NCI-H128 (cell line): ENCODE measurements around the gene LRSAM1.

Source experiments
- DNase-seq: peaks from one replicate; lab custom pipeline; 2025; ENCODE audit not compliant: unreplicated experiment; lab: John Stamatoyannopoulos, UW

The LRSAM1 gene

GRCh38 chr9:127424676-127424999 lies 26.7 kb upstream of the LRSAM1 start:
- DNase-seq: no peak

- no peak for DNase-seq
These were observed 24.6 kb upstream of the LRSAM1 start for GRCh38 chr9:127426756-127427155.

GRCh38 chr9:127428348-127428747 lies 23.0 kb upstream of the LRSAM1 start:
- no peak for DNase-seq

GRCh38 chr9:127430415-127430814 lies 20.9 kb upstream of the LRSAM1 start:
- no peak for DNase-seq

- DNase-seq: no peak
These were observed 13.6 kb upstream of the LRSAM1 start for GRCh38 chr9:127437497-127438264.

GRCh38 chr9:127438394-127438793 lies 12.9 kb upstream of the LRSAM1 start:
- no peak for DNase-seq

GRCh38 chr9:127444283-127444920 lies 6.9 kb upstream of the LRSAM1 start:
- no peak for DNase-seq

- no peak for DNase-seq
These were observed 6.1 kb upstream of the LRSAM1 start for GRCh38 chr9:127444921-127445850.

GRCh38 chr9:127445851-127446712 lies 5.2 kb upstream of the LRSAM1 start:
- no peak for DNase-seq

- DNase-seq: no peak
These were observed 4.4 kb upstream of the LRSAM1 start for GRCh38 chr9:127446713-127447415.

- no peak for DNase-seq
These were observed 3.7 kb upstream of the LRSAM1 start for GRCh38 chr9:127447416-127448111.

GRCh38 chr9:127448112-127448805 lies 3.1 kb upstream of the LRSAM1 start:
- no peak for DNase-seq

GRCh38 chr9:127449332-127449966 lies 1.9 kb upstream of the LRSAM1 start:
- DNase-seq: no peak

- no peak for DNase-seq
These were observed 1.0 kb upstream of the LRSAM1 start for GRCh38 chr9:127450243-127450760.

GRCh38 chr9:127451608-127451857 lies 223 bp downstream of the LRSAM1 start:
- no peak for DNase-seq

GRCh38 chr9:127451858-127452656 lies 747 bp downstream of the LRSAM1 start:
- DNase-seq: no peak

GRCh38 chr9:127452691-127453090 lies 1.4 kb downstream of the LRSAM1 start:
- no peak for DNase-seq
